Measurements from ENCODE around the gene POLK. TPM values are rescaled to one million over a fixed set of nuclear protein-coding genes. Genes with fewer than 3 reads are reported as not detected.

The POLK gene
- total and polyA plus RNA-seq, 2 of the 13 experiments (the other 11 are each of a cell fraction or from before 2014, with no cell fraction given), result 8.6 to 11.7 TPM

DNA sequence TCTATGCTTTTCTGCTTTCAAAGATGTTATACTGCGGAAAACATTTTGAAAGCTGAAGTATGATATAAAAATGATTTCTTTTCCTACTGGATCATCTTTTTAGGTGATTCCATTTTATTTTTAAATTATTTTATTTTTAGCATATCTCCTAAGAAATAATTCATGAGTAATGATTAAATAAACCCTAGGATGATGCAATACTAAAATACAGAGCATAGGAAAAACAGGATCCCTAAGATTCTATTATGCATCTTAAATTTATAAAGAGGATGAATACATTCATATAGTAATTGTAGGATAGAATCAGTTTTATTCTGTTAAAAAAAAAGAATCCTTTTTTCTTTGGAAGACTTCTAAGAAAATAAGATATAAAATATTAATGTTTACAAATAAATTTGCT lies 10.9 kb downstream of the POLK start:
- DNase-seq (ENCODE audit: low spot score) (no peak), ATAC-seq (no peak), FAIRE-seq (no peak)
- Histone ChIP-seq H3K36me3 (replicated peaks in 1 of 2; ENCODE audit: control insufficient read depth in 1 of 2, insufficient read depth in 2 of 2, low read length in 2 of 2) (no peaks in the 10 kb centered on the region), H3K9me3 (ENCODE audit: low read length) (peaks cover 16% of the 10 kb centered on the region; the same call in 1 of the 2 replicates), H3K4me1 (ENCODE audit: insufficient read depth, low read length) (peaks cover 8% of the 10 kb centered on the region), H2AFZ (ENCODE audit: low read length) (no peak overlapping the region), H4K20me1 (ENCODE audit: insufficient read depth, low read length) (peaks cover 41% of the 10 kb centered on the region), H3K27me3 (ENCODE audit: control insufficient read depth in 1 of 2, insufficient read depth in 2 of 2, low read length in 2 of 2) (no peaks in the 10 kb centered on the region), H3K4me3 (replicated peaks in 1 of 3; ENCODE audit: insufficient read depth in 1 of 3, low read depth in 2 of 3, low read length in 3 of 3) (no peak overlapping the region), H3K79me2 (ENCODE audit: insufficient read depth, low read length) (peaks cover 33% of the 10 kb centered on the region), H3K9ac (ENCODE audit: insufficient read depth, low read depth, low read length) (no peak overlapping the region), H3K4me2 (ENCODE audit: low read depth, low read length) (no peak overlapping the region), H3K27ac (ENCODE audit: extremely low read length, insufficient read depth, low read length) (no peak overlapping the region)
- in situ Hi-C loops (cut with HindIII; ENCODE audit: extremely low pct_ligation_motif_present, low pct_unique_long_range_greater_than_20kb), result loop anchor here (25.0 kb wide), 1 partner anchor 835 kb away; the partner anchor contains the start of gene HEXB
- TF ChIP-seq CEBPB (IDR thresholded peaks at IDR 0.05; ENCODE audit: borderline replicate concordance, low read depth, low read length) (peak; percentile 39; the same call in 1 of the 2 replicates), ZNF17 (CRISPR knock-in tag; IDR thresholded peaks at IDR 0.05) (no peak), CC2D1A (CRISPR knock-in tag; IDR thresholded peaks at IDR 0.05) (no peak), THYN1 (CRISPR knock-in tag; IDR thresholded peaks at IDR 0.05; ENCODE audit: borderline replicate concordance, low read depth) (no peak), ZNF589 (CRISPR knock-in tag; conservative IDR thresholded peaks at IDR 0.05) (no peak), ATF7 (IDR thresholded peaks at IDR 0.05) (peak; percentile 47; the same call in 1 of the 2 replicates), ATF7 (CRISPR knock-in tag; IDR thresholded peaks at IDR 0.05) (no peak)
- no TSS peak for BruUV-seq (replicated peaks)
- ChIA-PET POLR2A (no interaction called here), CTCF (ENCODE audit: low intra/inter-chr PET ratio, low total read pairs) (no interaction called here)
- intact Hi-C loops (cut with micrococcal nuclease; ENCODE audit: unreplicated experiment), result loop anchor here (10.0 kb wide), 1 partner anchor 288 kb away; the partner anchor contains the start of gene ANKRD31
- WGBS (ENCODE audit: low lambda C conversion rate), result 98% methylated on average over 1 of the region's 1 CpG

DNA sequence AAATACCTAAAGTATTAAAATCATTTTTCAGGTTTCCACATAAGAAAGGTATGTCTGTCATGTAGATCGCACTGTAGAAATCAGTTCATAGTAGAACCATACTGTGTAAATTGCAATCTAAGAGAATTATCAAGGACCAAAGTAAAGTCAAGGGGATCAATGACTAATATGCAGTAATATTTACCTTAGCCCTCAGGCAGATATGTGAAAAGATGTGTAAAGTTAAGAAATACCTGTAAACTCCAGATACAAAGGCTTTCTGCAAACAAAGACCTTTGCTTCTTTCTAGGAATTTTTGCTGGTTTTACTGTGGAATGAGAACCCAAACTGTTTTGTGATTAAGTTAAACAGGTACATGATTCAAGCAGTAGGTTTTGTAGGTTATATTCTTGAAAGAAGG lies 11.6 kb downstream of the POLK start:
- ATAC-seq, result peak; percentile 70
- intact Hi-C loops (cut with micrococcal nuclease; ENCODE audit: unreplicated experiment) (loop anchor here (10.0 kb wide), 1 partner anchor 288 kb away; the partner anchor contains the start of gene ANKRD31), in situ Hi-C loops (cut with HindIII; ENCODE audit: extremely low pct_ligation_motif_present, low pct_unique_long_range_greater_than_20kb) (loop anchor here (25.0 kb wide), 1 partner anchor 836 kb away; the partner anchor contains the start of gene HEXB)
- peaks cover 41% of the 10 kb centered on the region for H4K20me1 ChIP-seq (ENCODE audit: insufficient read depth, low read length)
- peak; percentile 67 for DNase-seq (ENCODE audit: low spot score)
- POLR2A ChIA-PET, result no interaction called here
- H3K4me1 ChIP-seq (ENCODE audit: insufficient read depth, low read length), result peaks cover 8% of the 10 kb centered on the region
- H3K27me3 ChIP-seq (ENCODE audit: control insufficient read depth in 1 of 2, insufficient read depth in 2 of 2, low read length in 2 of 2), result no peaks in the 10 kb centered on the region
- peaks cover 16% of the 10 kb centered on the region; the same call in 1 of the 2 replicates for H3K9me3 ChIP-seq (ENCODE audit: low read length)
- H3K79me2 ChIP-seq (ENCODE audit: insufficient read depth, low read length), result peaks cover 30% of the 10 kb centered on the region
- H3K4me2 ChIP-seq (ENCODE audit: low read depth, low read length), result no peak overlapping the region
- 39% methylated on average over 1 of the region's 1 CpG for WGBS (ENCODE audit: low lambda C conversion rate)
- no peak overlapping the region for H3K4me3 ChIP-seq (replicated peaks in 1 of 3; ENCODE audit: insufficient read depth in 1 of 3, low read depth in 2 of 3, low read length in 3 of 3)
- CTCF ChIA-PET (ENCODE audit: low intra/inter-chr PET ratio, low total read pairs), result no interaction called here
- no peak overlapping the region for H2AFZ ChIP-seq (ENCODE audit: low read length)
- no peak for FAIRE-seq
- no peak overlapping the region for H3K9ac ChIP-seq (ENCODE audit: insufficient read depth, low read depth, low read length)
- no peaks in the 10 kb centered on the region for H3K36me3 ChIP-seq (replicated peaks in 1 of 2; ENCODE audit: control insufficient read depth in 1 of 2, insufficient read depth in 2 of 2, low read length in 2 of 2)
- no TSS peak for BruUV-seq (replicated peaks)
- H3K27ac ChIP-seq (ENCODE audit: extremely low read length, insufficient read depth, low read length), result no peak overlapping the region
- TF ChIP-seq ZNF235 (CRISPR knock-in tag; IDR thresholded peaks at IDR 0.05; ENCODE audit: borderline replicate concordance) (no peak), ONECUT2 (CRISPR knock-in tag; IDR thresholded peaks at IDR 0.05) (peak; percentile 90), NFRKB (IDR thresholded peaks at IDR 0.05) (no peak), NAIF1 (CRISPR knock-in tag; IDR thresholded peaks at IDR 0.05; ENCODE audit: borderline replicate concordance) (no peak), ZSCAN9 (CRISPR knock-in tag; IDR thresholded peaks at IDR 0.05; ENCODE audit: borderline replicate concordance) (no peak), ZNF333 (CRISPR knock-in tag; IDR thresholded peaks at IDR 0.05; ENCODE audit: borderline replicate concordance) (no peak), RXRB (CRISPR knock-in tag; IDR thresholded peaks at IDR 0.05; ENCODE audit: borderline replicate concordance) (peak; percentile 37; the same call in 1 of the 2 replicates), TBX3 (IDR thresholded peaks at IDR 0.05; ENCODE audit: borderline replicate concordance) (peak; percentile 60; the same call in 1 of the 2 replicates), TBP (CRISPR knock-in tag; IDR thresholded peaks at IDR 0.05) (no peak), ZBTB8A (CRISPR knock-in tag; IDR thresholded peaks at IDR 0.05; ENCODE audit: borderline replicate concordance, low read depth) (no peak), RCOR2 (CRISPR knock-in tag; IDR thresholded peaks at IDR 0.05) (peak; percentile 67; the same call in 1 of the 2 replicates)
- TF ChIP-seq, protein P1, sequence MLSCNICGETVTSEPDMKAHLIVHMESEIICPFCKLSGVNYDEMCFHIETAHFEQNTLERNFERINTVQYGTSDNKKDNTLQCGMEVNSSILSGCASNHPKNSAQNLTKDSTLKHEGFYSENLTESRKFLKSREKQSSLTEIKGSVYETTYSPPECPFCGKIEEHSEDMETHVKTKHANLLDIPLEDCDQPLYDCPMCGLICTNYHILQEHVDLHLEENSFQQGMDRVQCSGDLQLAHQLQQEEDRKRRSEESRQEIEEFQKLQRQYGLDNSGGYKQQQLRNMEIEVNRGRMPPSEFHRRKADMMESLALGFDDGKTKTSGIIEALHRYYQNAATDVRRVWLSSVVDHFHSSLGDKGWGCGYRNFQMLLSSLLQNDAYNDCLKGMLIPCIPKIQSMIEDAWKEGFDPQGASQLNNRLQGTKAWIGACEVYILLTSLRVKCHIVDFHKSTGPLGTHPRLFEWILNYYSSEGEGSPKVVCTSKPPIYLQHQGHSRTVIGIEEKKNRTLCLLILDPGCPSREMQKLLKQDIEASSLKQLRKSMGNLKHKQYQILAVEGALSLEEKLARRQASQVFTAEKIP (CRISPR knock-in tag; IDR thresholded peaks at IDR 0.05; ENCODE audit: borderline replicate concordance), result no peak
